Measurements from ENCODE around the gene PTPRM.

GRCh38 chr18:8443505-8443904 lies 876.4 kb downstream of the PTPRM start:
- no peak for TF ChIP-seq CTCF (conservative IDR thresholded peaks at IDR 0.05; ENCODE audit: low read depth in 2 of 2)
- TF ChIP-seq EZH2 (IDR thresholded peaks at IDR 0.05; ENCODE audit: low read depth, unreplicated experiment) = no peak
- TF ChIP-seq POLR2AphosphoS5 (IDR thresholded peaks at IDR 0.05; ENCODE audit: low read depth) = no peak
- no peak for TF ChIP-seq ZNF462 (CRISPR knock-in tag; IDR thresholded peaks at IDR 0.05)
- TF ChIP-seq CREB1 (CRISPR knock-in tag; IDR thresholded peaks at IDR 0.05; ENCODE audit: low read depth) = no peak
- TF ChIP-seq EZH2phosphoT487 (IDR thresholded peaks at IDR 0.05; ENCODE audit: unreplicated experiment) = no peak
- TF ChIP-seq ETS1 (IDR thresholded peaks at IDR 0.05) = no peak
- no peak for TF ChIP-seq ZNF331 (CRISPR knock-in tag; IDR thresholded peaks at IDR 0.05; ENCODE audit: low read depth)
- TF ChIP-seq REST (IDR thresholded peaks at IDR 0.05; ENCODE audit: unreplicated experiment) = no peak
- no peak for TF ChIP-seq JUNB (IDR thresholded peaks at IDR 0.05; ENCODE audit: unreplicated experiment)
- TF ChIP-seq NANOG (IDR thresholded peaks at IDR 0.05; ENCODE audit: borderline replicate concordance) = no peak
- TF ChIP-seq STAT1 (IDR thresholded peaks at IDR 0.05; ENCODE audit: unreplicated experiment) = no peak
